ENCODE data around the gene SIL1.

- TF ChIP-seq CTCF (IDR thresholded peaks at IDR 0.05; ENCODE audit: low read length): no peak
- TF ChIP-seq EZH2 (IDR thresholded peaks at IDR 0.05; ENCODE audit: borderline replicate concordance, low read length): no peak
Observed at GRCh38 chr5:138999674-139000073, 198.5 kb downstream of the SIL1 start.

All from OCI-LY1 (cell line).